ENCODE data around the gene RPLP2.

DNA sequence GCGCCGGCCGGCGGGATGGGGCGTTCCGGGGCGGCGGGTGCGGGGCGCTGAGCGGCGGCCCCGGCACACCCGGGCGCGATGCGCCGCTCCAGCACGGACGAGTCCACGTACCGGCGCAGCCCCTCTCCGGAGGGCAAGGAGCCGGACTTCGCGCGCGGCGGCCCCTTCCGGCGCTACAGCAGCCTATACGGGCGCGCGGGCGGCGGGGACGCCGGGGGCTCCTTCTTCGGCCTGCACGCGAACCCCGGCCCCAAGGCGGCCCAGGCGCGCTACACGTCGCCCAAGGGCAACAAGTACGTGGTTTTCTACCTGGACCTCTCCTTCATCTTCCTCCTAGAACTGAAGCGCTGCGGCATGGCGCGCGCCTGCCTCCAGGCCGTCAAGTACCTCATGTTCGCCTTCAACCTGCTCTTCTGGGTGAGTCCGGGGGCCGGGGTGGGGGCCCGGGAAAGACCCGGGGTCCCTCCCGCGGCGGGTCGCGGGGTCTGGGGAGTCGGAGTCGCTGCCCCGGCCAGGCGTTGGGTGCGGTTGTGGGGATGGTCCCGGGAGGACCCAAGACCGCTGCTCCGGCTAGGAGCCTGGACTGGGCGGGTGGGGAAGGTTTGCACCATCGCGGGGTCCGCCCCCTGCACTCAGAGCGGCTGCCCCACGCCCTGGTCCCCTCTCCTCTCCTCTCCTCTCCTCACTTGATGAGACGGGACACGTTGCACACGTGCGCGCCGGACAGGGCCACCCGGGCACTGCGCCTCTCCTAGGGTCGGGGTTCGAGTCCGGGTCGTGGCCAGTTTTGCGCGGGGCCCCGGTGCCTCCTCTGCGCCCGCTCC is 40.4 kb downstream of the RPLP2 start:
- no peak for TF ChIP-seq ZBTB8A (tag by site-specific recombination; IDR thresholded peaks at IDR 0.05)
- TF ChIP-seq, protein P1, sequence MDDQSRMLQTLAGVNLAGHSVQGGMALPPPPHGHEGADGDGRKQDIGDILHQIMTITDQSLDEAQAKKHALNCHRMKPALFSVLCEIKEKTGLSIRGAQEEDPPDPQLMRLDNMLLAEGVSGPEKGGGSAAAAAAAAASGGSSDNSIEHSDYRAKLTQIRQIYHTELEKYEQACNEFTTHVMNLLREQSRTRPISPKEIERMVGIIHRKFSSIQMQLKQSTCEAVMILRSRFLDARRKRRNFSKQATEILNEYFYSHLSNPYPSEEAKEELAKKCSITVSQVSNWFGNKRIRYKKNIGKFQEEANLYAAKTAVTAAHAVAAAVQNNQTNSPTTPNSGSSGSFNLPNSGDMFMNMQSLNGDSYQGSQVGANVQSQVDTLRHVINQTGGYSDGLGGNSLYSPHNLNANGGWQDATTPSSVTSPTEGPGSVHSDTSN (CRISPR knock-in tag; IDR thresholded peaks at IDR 0.05), result no peak
- TF ChIP-seq, protein P2, sequence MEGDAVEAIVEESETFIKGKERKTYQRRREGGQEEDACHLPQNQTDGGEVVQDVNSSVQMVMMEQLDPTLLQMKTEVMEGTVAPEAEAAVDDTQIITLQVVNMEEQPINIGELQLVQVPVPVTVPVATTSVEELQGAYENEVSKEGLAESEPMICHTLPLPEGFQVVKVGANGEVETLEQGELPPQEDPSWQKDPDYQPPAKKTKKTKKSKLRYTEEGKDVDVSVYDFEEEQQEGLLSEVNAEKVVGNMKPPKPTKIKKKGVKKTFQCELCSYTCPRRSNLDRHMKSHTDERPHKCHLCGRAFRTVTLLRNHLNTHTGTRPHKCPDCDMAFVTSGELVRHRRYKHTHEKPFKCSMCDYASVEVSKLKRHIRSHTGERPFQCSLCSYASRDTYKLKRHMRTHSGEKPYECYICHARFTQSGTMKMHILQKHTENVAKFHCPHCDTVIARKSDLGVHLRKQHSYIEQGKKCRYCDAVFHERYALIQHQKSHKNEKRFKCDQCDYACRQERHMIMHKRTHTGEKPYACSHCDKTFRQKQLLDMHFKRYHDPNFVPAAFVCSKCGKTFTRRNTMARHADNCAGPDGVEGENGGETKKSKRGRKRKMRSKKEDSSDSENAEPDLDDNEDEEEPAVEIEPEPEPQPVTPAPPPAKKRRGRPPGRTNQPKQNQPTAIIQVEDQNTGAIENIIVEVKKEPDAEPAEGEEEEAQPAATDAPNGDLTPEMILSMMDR (tag by site-specific recombination; IDR thresholded peaks at IDR 0.05), result no peak
- TF ChIP-seq ZNF530 (tag by site-specific recombination; IDR thresholded peaks at IDR 0.05; ENCODE audit: low read depth), result no peak
- TF ChIP-seq ZNF10 (tag by site-specific recombination; IDR thresholded peaks at IDR 0.05), result no peak
- TF ChIP-seq, protein P3, sequence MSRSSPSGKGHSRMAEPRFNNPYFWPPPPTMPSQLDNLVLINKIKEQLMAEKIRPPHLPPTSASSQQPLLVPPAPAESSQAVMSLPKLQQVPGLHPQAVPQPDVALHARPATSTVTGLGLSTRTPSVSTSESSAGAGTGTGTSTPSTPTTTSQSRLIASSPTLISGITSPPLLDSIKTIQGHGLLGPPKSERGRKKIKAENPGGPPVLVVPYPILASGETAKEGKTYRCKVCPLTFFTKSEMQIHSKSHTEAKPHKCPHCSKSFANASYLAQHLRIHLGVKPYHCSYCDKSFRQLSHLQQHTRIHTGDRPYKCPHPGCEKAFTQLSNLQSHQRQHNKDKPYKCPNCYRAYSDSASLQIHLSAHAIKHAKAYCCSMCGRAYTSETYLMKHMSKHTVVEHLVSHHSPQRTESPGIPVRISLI (tag by site-specific recombination; IDR thresholded peaks at IDR 0.05), result no peak
- no peak for TF ChIP-seq ZNF146 (tag by site-specific recombination; IDR thresholded peaks at IDR 0.05)

Data from HEK293 (cell line).